ENCODE results near the gene AEBP2.
"Not testable (repeated sequence)": the region's sequence is repeated elsewhere in the genome, so short reads cannot be mapped to it uniquely, and the experiment has no call there.

Gene AEBP2

GRCh38 chr12:19410629-19411185 is 28.6 kb upstream of the AEBP2 start:
- Histone ChIP-seq H3K4me1 (ENCODE audit: insufficient read depth, low read length) (no peaks in the 10 kb centered on the region), H3K27me3 (ENCODE audit: insufficient read depth, low read length) (no peaks in the 10 kb centered on the region), H2AFZ (ENCODE audit: low read depth, low read length) (no peak overlapping the region), H3K4me3 (ENCODE audit: low read length) (no peak overlapping the region), H3K36me3 (ENCODE audit: insufficient read depth, low read length) (no peaks in the 10 kb centered on the region), H3K9me3 (ENCODE audit: low read length) (no peaks in the 10 kb centered on the region)

GRCh38 chr12:19411234-19412204 is 27.8 kb upstream of the AEBP2 start:
- H3K27me3 ChIP-seq (ENCODE audit: insufficient read depth, low read length), result no peaks in the 10 kb centered on the region
- no peak overlapping the region for H3K4me3 ChIP-seq (ENCODE audit: low read length)
- H2AFZ ChIP-seq (ENCODE audit: low read depth, low read length), result no peak overlapping the region
- no peaks in the 10 kb centered on the region for H3K36me3 ChIP-seq (ENCODE audit: insufficient read depth, low read length)
- H3K9me3 ChIP-seq (ENCODE audit: low read length), result no peaks in the 10 kb centered on the region
- no peaks in the 10 kb centered on the region for H3K4me1 ChIP-seq (ENCODE audit: insufficient read depth, low read length)

GRCh38 chr12:19412844-19413243 is 26.4 kb upstream of the AEBP2 start:
- Histone ChIP-seq H2AFZ (ENCODE audit: low read depth, low read length) (no peak overlapping the region), H3K27me3 (ENCODE audit: insufficient read depth, low read length) (no peaks in the 10 kb centered on the region), H3K4me1 (ENCODE audit: insufficient read depth, low read length) (no peaks in the 10 kb centered on the region), H3K9me3 (ENCODE audit: low read length) (no peaks in the 10 kb centered on the region), H3K4me3 (ENCODE audit: low read length) (no peak overlapping the region), H3K36me3 (ENCODE audit: insufficient read depth, low read length) (no peaks in the 10 kb centered on the region)

GRCh38 chr12:19413582-19413981 is 25.7 kb upstream of the AEBP2 start:
- H3K9me3 ChIP-seq (ENCODE audit: low read length); H3K4me3 ChIP-seq (ENCODE audit: low read length); H3K27me3 ChIP-seq (ENCODE audit: insufficient read depth, low read length); H3K4me1 ChIP-seq (ENCODE audit: insufficient read depth, low read length); H2AFZ ChIP-seq (ENCODE audit: low read depth, low read length); H3K36me3 ChIP-seq (ENCODE audit: insufficient read depth, low read length): not testable (repeated sequence)

- Histone ChIP-seq H3K4me1 (ENCODE audit: insufficient read depth, low read length) (no peaks in the 10 kb centered on the region), H3K9me3 (ENCODE audit: low read length) (no peaks in the 10 kb centered on the region), H2AFZ (ENCODE audit: low read depth, low read length) (no peak overlapping the region), H3K36me3 (ENCODE audit: insufficient read depth, low read length) (no peaks in the 10 kb centered on the region), H3K27me3 (ENCODE audit: insufficient read depth, low read length) (no peaks in the 10 kb centered on the region), H3K4me3 (ENCODE audit: low read length) (no peak overlapping the region)
These were observed 23.7 kb upstream of the AEBP2 start for GRCh38 chr12:19415563-19415962.

GRCh38 chr12:19419086-19419485 is 20.2 kb upstream of the AEBP2 start:
- H3K4me3 ChIP-seq (ENCODE audit: low read length), result no peak overlapping the region
- H2AFZ ChIP-seq (ENCODE audit: low read depth, low read length), result no peak overlapping the region
- no peaks in the 10 kb centered on the region for H3K9me3 ChIP-seq (ENCODE audit: low read length)
- H3K4me1 ChIP-seq (ENCODE audit: insufficient read depth, low read length), result no peaks in the 10 kb centered on the region
- no peaks in the 10 kb centered on the region for H3K36me3 ChIP-seq (ENCODE audit: insufficient read depth, low read length)
- no peaks in the 10 kb centered on the region for H3K27me3 ChIP-seq (ENCODE audit: insufficient read depth, low read length)

GRCh38 chr12:19421503-19422282 is 17.6 kb upstream of the AEBP2 start:
- Histone ChIP-seq H3K4me1 (ENCODE audit: insufficient read depth, low read length) (no peaks in the 10 kb centered on the region), H2AFZ (ENCODE audit: low read depth, low read length) (no peak overlapping the region), H3K4me3 (ENCODE audit: low read length) (no peak overlapping the region), H3K27me3 (ENCODE audit: insufficient read depth, low read length) (no peaks in the 10 kb centered on the region), H3K36me3 (ENCODE audit: insufficient read depth, low read length) (no peaks in the 10 kb centered on the region), H3K9me3 (ENCODE audit: low read length) (no peaks in the 10 kb centered on the region)

GRCh38 chr12:19423166-19423930 is 15.9 kb upstream of the AEBP2 start:
- no peaks in the 10 kb centered on the region for H3K36me3 ChIP-seq (ENCODE audit: insufficient read depth, low read length)
- no peak overlapping the region for H2AFZ ChIP-seq (ENCODE audit: low read depth, low read length)
- H3K27me3 ChIP-seq (ENCODE audit: insufficient read depth, low read length), result no peaks in the 10 kb centered on the region
- H3K9me3 ChIP-seq (ENCODE audit: low read length), result no peaks in the 10 kb centered on the region
- H3K4me3 ChIP-seq (ENCODE audit: low read length), result no peak overlapping the region
- H3K4me1 ChIP-seq (ENCODE audit: insufficient read depth, low read length), result no peaks in the 10 kb centered on the region

- no peaks in the 10 kb centered on the region for H3K27me3 ChIP-seq (ENCODE audit: insufficient read depth, low read length)
These were observed 11.0 kb upstream of the AEBP2 start for GRCh38 chr12:19428246-19428645.

GRCh38 chr12:19429491-19429890 is 9.8 kb upstream of the AEBP2 start:
- not testable (repeated sequence) for H3K9me3 ChIP-seq (ENCODE audit: low read length); H2AFZ ChIP-seq (ENCODE audit: low read depth, low read length); H3K27me3 ChIP-seq (ENCODE audit: insufficient read depth, low read length); H3K4me3 ChIP-seq (ENCODE audit: low read length); H3K4me1 ChIP-seq (ENCODE audit: insufficient read depth, low read length); H3K36me3 ChIP-seq (ENCODE audit: insufficient read depth, low read length)

More at GRCh38 chr12:19428246-19428645, 11.0 kb upstream of the AEBP2 start:
- H2AFZ ChIP-seq (ENCODE audit: low read depth, low read length), result no peak overlapping the region
- no peaks in the 10 kb centered on the region for H3K36me3 ChIP-seq (ENCODE audit: insufficient read depth, low read length)
- no peak overlapping the region for H3K4me3 ChIP-seq (ENCODE audit: low read length)
- peaks cover 7% of the 10 kb centered on the region for H3K4me1 ChIP-seq (ENCODE audit: insufficient read depth, low read length)
- no peaks in the 10 kb centered on the region for H3K9me3 ChIP-seq (ENCODE audit: low read length)

- Histone ChIP-seq H2AFZ (ENCODE audit: low read depth, low read length) (peak overlapping the region; percentile 33), H3K4me3 (ENCODE audit: low read length) (no peak overlapping the region), H3K4me1 (ENCODE audit: insufficient read depth, low read length) (peaks cover 7% of the 10 kb centered on the region), H3K27me3 (ENCODE audit: insufficient read depth, low read length) (no peaks in the 10 kb centered on the region), H3K36me3 (ENCODE audit: insufficient read depth, low read length) (no peaks in the 10 kb centered on the region), H3K9me3 (ENCODE audit: low read length) (no peaks in the 10 kb centered on the region)
These were observed 8.3 kb upstream of the AEBP2 start for GRCh38 chr12:19430988-19431387.

GRCh38 chr12:19431407-19432308 is 7.6 kb upstream of the AEBP2 start:
- H2AFZ ChIP-seq (ENCODE audit: low read depth, low read length), result peak overlapping the region; percentile 33
- no peak overlapping the region for H3K4me3 ChIP-seq (ENCODE audit: low read length)
- H3K9me3 ChIP-seq (ENCODE audit: low read length), result no peaks in the 10 kb centered on the region
- H3K4me1 ChIP-seq (ENCODE audit: insufficient read depth, low read length), result peaks cover 7% of the 10 kb centered on the region
- no peaks in the 10 kb centered on the region for H3K27me3 ChIP-seq (ENCODE audit: insufficient read depth, low read length)
- no peaks in the 10 kb centered on the region for H3K36me3 ChIP-seq (ENCODE audit: insufficient read depth, low read length)
